ENCODE measurements around the gene MOGAT1.

The MOGAT1 gene

GRCh38 chr2:222756951-222757650, 85.6 kb downstream of the MOGAT1 start:
- Histone ChIP-seq H3K79me2 (ENCODE audit: insufficient read depth, low read depth) (no peaks in the 10 kb centered on the region), H2AFZ (ENCODE audit: low read depth) (no peak overlapping the region), H3K27me3 (ENCODE audit: insufficient read depth, low read depth) (no peaks in the 10 kb centered on the region), H3K9ac (no peak overlapping the region), H4K20me1 (ENCODE audit: insufficient read depth) (no peaks in the 10 kb centered on the region), H3K4me1 (ENCODE audit: low read depth, poor library complexity, severe bottlenecking) (no peaks in the 10 kb centered on the region), H3K4me3 (IDR thresholded peaks at IDR 0.05; ENCODE audit: insufficient read depth, low read depth, low read length) (no peak overlapping the region), H3K36me3 (ENCODE audit: insufficient read depth) (no peaks in the 10 kb centered on the region), H3K4me2 (no peak overlapping the region), H3K27ac (no peak overlapping the region)
- TF ChIP-seq, protein P1, sequence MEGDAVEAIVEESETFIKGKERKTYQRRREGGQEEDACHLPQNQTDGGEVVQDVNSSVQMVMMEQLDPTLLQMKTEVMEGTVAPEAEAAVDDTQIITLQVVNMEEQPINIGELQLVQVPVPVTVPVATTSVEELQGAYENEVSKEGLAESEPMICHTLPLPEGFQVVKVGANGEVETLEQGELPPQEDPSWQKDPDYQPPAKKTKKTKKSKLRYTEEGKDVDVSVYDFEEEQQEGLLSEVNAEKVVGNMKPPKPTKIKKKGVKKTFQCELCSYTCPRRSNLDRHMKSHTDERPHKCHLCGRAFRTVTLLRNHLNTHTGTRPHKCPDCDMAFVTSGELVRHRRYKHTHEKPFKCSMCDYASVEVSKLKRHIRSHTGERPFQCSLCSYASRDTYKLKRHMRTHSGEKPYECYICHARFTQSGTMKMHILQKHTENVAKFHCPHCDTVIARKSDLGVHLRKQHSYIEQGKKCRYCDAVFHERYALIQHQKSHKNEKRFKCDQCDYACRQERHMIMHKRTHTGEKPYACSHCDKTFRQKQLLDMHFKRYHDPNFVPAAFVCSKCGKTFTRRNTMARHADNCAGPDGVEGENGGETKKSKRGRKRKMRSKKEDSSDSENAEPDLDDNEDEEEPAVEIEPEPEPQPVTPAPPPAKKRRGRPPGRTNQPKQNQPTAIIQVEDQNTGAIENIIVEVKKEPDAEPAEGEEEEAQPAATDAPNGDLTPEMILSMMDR (conservative IDR thresholded peaks at IDR 0.05; ENCODE audit: low read depth, low read length) = no peak
